DOHH2 (cell line): Measurements from ENCODE around the gene MYCBP2.

ENCODE experiments used
- H3F3A ChIP-seq: fragments of 200-600 bp; sonication (generic), shearing (Covaris generic); 2 replicates; pipeline ENCODE4 v1.6.0; 2016; ENCODE audit warnings: antibody characterized with exemption, mild to moderate bottlenecking; ENCODE audit not compliant: control insufficient read depth, insufficient read depth
- H3K27ac ChIP-seq: fragments of 200-600 bp; sonication (generic); 2 replicates; pipeline ENCODE4 v1.5.1; 2014; ENCODE audit warnings: low read depth, mild to moderate bottlenecking, low read length, moderate library complexity
- H3K27me3 ChIP-seq: fragments of 200-600 bp; sonication (generic); 2 replicates; pipeline ENCODE4 v1.6.1; 2014; ENCODE audit warnings: mild to moderate bottlenecking, low read length, mixed read lengths; ENCODE audit not compliant: control insufficient read depth
- H3K36me3 ChIP-seq: fragments of 200-600 bp; sonication (generic); 2 replicates; pipeline ENCODE4 v1.6.1; 2014; ENCODE audit warnings: mild to moderate bottlenecking, low read length, moderate library complexity, mixed read lengths; ENCODE audit not compliant: control insufficient read depth
- H3K4me1 ChIP-seq: fragments of 200-600 bp; sonication (generic); 2 replicates; pipeline ENCODE4 v1.6.1; 2014; ENCODE audit warnings: mild to moderate bottlenecking, low read length, mixed read lengths; ENCODE audit not compliant: control insufficient read depth
- H3K4me2 ChIP-seq: fragments of 200-600 bp; sonication (generic); 2 replicates; pipeline ENCODE4 v1.6.0; 2014; ENCODE audit warnings: mild to moderate bottlenecking, low read length, moderate library complexity
- H3K4me3 ChIP-seq: fragments of 200-600 bp; sonication (generic); 2 replicates; pipeline ENCODE4 v1.5.1; 2014; ENCODE audit warnings: mild to moderate bottlenecking, low read length, mixed read lengths
- H3K79me2 ChIP-seq: fragments of 200-600 bp; sonication (generic); 2 replicates; pipeline ENCODE4 v1.6.1; 2014; ENCODE audit warnings: mild to moderate bottlenecking, low read length, mixed read lengths; ENCODE audit not compliant: control insufficient read depth
- H3K9me2 ChIP-seq: fragments of 200-600 bp; sonication (generic); replicated peaks from 2 replicates; pipeline ENCODE4 v1.6.1; 2014; ENCODE audit warnings: mild to moderate bottlenecking, low read length, mixed read lengths; ENCODE audit not compliant: control insufficient read depth
- H3K9me3 ChIP-seq: fragments of 200-600 bp; sonication (generic); 2 replicates; pipeline ENCODE4 v1.6.1; 2014; ENCODE audit warnings: antibody characterized with exemption, low read length, mixed read lengths; ENCODE audit not compliant: control insufficient read depth, insufficient read depth
- H4K20me1 ChIP-seq: fragments of 200-600 bp; sonication (generic); 2 replicates; pipeline ENCODE4 v1.6.0; 2014; ENCODE audit warnings: low read depth, mild to moderate bottlenecking, antibody characterized with exemption, low read length, moderate library complexity; ENCODE audit not compliant: control insufficient read depth, insufficient read depth
- EZH2phosphoT487 ChIP-seq: fragments of 200-600 bp; sonication (generic); IDR thresholded peaks from 2 replicates; pipeline ENCODE4 v1.6.1; 2017; ENCODE audit warnings: borderline replicate concordance, mild to moderate bottlenecking, antibody characterized with exemption, low read length, moderate library complexity, mixed read lengths
- TF ChIP-seq, protein P1 (sequence below): fragments of 200-600 bp; sonication (generic); IDR thresholded peaks from one replicate; pipeline ENCODE4 v1.5.1; 2014; ENCODE audit warnings: antibody characterized with exemption, mild to moderate bottlenecking, low read depth, low read length; ENCODE audit not compliant: poor library complexity, severe bottlenecking

Gene MYCBP2

DNA sequence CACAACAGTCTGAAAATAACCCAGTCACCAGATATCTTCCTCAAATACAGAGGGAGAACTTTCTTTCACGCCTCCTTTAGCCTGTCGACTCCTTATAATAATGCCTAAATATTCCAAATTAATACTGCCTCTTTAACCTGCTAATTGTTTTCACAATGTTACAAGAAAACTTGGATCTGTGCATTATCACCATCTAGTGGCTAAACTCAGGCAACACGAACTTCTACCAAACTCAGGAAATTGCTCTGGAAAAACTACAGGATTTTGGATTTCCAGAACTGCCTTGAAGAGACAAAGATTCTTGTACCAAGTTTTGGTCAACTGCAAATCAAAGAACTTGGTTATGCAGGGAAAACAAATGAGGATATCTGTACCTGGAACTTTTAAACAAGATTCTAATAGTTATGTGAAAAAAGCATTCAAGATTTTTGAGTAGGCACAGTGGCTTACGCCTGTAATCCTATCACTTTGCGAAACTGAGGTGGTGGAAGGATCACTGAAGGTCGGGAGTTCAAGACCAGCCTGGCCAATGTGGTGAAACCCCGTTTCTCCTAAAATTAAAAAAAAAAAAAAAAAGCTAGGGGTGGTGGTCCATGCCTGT lies 324.2 kb downstream of the MYCBP2 start:
- TF ChIP-seq, protein P1, sequence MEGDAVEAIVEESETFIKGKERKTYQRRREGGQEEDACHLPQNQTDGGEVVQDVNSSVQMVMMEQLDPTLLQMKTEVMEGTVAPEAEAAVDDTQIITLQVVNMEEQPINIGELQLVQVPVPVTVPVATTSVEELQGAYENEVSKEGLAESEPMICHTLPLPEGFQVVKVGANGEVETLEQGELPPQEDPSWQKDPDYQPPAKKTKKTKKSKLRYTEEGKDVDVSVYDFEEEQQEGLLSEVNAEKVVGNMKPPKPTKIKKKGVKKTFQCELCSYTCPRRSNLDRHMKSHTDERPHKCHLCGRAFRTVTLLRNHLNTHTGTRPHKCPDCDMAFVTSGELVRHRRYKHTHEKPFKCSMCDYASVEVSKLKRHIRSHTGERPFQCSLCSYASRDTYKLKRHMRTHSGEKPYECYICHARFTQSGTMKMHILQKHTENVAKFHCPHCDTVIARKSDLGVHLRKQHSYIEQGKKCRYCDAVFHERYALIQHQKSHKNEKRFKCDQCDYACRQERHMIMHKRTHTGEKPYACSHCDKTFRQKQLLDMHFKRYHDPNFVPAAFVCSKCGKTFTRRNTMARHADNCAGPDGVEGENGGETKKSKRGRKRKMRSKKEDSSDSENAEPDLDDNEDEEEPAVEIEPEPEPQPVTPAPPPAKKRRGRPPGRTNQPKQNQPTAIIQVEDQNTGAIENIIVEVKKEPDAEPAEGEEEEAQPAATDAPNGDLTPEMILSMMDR = peak; percentile 64
- no peak for TF ChIP-seq EZH2phosphoT487
- Histone ChIP-seq H3K27ac (no peak overlapping the region), H3K79me2 (peaks cover 8% of the 10 kb centered on the region), H3K36me3 (peaks cover 73% of the 10 kb centered on the region), H3F3A (peaks cover 13% of the 10 kb centered on the region), H3K4me2 (no peak overlapping the region), H3K4me3 (no peak overlapping the region), H3K4me1 (no peaks in the 10 kb centered on the region), H4K20me1 (no peaks in the 10 kb centered on the region), H3K27me3 (no peaks in the 10 kb centered on the region), H3K9me3 (no peaks in the 10 kb centered on the region), H3K9me2 (no peaks in the 10 kb centered on the region)

DNA sequence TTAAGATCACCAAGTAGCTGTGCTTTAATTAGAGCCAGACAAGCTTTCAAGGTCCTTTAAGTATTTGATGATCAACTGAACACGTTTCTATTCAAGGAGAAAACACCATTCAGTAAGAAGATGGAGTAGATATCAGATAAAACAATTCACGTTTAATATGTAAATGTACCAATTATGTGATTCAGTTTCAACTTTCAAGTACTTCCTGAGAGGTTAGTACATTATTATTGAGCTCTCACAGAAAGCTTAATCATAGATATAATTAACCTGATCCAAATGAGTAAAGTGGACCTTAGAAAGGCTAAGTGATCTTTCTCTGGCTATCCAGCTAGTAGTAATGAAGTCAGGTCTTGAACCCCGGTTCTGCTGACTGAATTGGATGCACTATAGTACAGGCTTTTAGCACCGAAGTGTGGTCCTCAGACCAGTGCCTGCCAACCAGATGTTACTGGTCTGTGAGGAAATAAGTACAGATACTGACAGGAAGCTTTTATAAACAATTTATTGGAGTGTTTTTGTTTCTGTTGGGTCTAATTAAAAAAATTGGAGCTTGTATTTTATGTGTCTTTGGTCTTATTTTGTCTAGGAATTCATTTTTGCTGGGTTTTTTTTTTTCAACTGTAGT lies 324.8 kb downstream of the MYCBP2 start:
- no peak overlapping the region for H3K4me2 ChIP-seq
- H4K20me1 ChIP-seq = no peaks in the 10 kb centered on the region
- no peaks in the 10 kb centered on the region for H3K4me1 ChIP-seq
- peaks cover 13% of the 10 kb centered on the region for H3F3A ChIP-seq
- H3K27ac ChIP-seq = no peak overlapping the region
- H3K36me3 ChIP-seq = peaks cover 67% of the 10 kb centered on the region
- no peak overlapping the region for H3K4me3 ChIP-seq
- H3K9me2 ChIP-seq = no peaks in the 10 kb centered on the region
- no peaks in the 10 kb centered on the region for H3K27me3 ChIP-seq
- peaks cover 2% of the 10 kb centered on the region; the same call in 1 of the 2 replicates for H3K79me2 ChIP-seq
- no peaks in the 10 kb centered on the region for H3K9me3 ChIP-seq
- TF ChIP-seq, protein P1 = no peak
- no peak for TF ChIP-seq EZH2phosphoT487

DNA sequence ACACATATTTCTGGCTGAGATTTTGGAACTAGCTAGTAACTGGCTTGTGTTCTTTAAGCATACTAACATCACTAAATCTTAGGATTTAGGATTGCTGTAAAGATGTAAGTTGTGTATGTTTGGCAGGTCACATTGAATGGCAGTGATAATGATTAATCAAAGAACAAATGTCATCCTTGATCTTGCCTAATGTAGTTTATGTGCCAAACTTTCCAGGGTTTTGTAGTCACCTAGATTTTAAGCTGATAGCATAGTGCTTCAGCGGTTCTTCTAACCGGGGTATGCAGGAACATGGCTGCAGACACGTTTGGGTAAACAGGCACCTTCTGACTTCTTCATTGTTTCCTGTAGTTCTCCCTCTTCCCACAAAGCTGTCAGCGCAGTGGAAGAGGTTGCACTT lies 325.4 kb downstream of the MYCBP2 start:
- Histone ChIP-seq H3F3A (peaks cover 13% of the 10 kb centered on the region), H3K4me1 (no peaks in the 10 kb centered on the region), H3K9me3 (no peaks in the 10 kb centered on the region), H4K20me1 (no peaks in the 10 kb centered on the region), H3K27ac (no peak overlapping the region), H3K4me3 (no peak overlapping the region), H3K27me3 (no peaks in the 10 kb centered on the region), H3K9me2 (no peaks in the 10 kb centered on the region), H3K4me2 (no peak overlapping the region), H3K36me3 (peaks cover 64% of the 10 kb centered on the region), H3K79me2 (no peaks in the 10 kb centered on the region)
- no peak for TF ChIP-seq EZH2phosphoT487
- TF ChIP-seq, protein P1 = no peak
